H1 (cell line): Measurements from ENCODE around the gene FANCI. TPM values are rescaled to one million over a fixed set of nuclear protein-coding genes. Genes with fewer than 3 reads are reported as not detected.

ENCODE experiments used
- CHD7 ChIP-seq: fragments of 300-600 bp; sonication (generic); IDR thresholded peaks from 2 replicates; pipeline ENCODE4 v1.7.1; 2012; ENCODE audit warnings: low read length, moderate library complexity, mild to moderate bottlenecking, inconsistent platforms; ENCODE audit not compliant: insufficient replicate concordance
- JUND ChIP-seq: IDR thresholded peaks from 2 replicates; pipeline ENCODE4 v1.6.1; 2011; ENCODE audit warnings: mild to moderate bottlenecking, improper control_type of control experiment, low read length
- polyA plus RNA-seq, 7 experiments: library from polyadenylated mRNA; depleted of rRNA in 3 of 7; stranded (reverse) in 5 of 7; unstranded in 2 of 7; fragments of >200 nt in 5 of 7; fragments of 200-250 nt in 2 of 7; gene quantifications; 1 replicate in 5 of 7; 2 replicates in 1 of 7; 4 replicates in 1 of 7; pipeline versions ENCODE4 v1.2.1 to v1.2.3, GENCODE V29; 2011 to 2013; ENCODE audit warnings: missing spikeins in 2 of 7, mixed read lengths in 2 of 7
- total RNA-seq: library from RNA; stranded (reverse); fragmentation: NEBNext Ultra II Directional; extraction: Animal tissue kit (Norgen Biotek cat#: 25700); gene quantifications from 2 replicates; pipeline ENCODE4 v1.2.1, GENCODE V29; 2021

The FANCI gene
- total and polyA plus RNA-seq, 2 of the 8 experiments (the other 6 are each of a cell fraction or from before 2014, with no cell fraction given), result 37.8 to 115 TPM

- TF ChIP-seq CHD7 (no peak), JUND (no peak)
- TF ChIP-seq, all 59 proteins: peak for 0
Observed at GRCh38 chr15:89320200-89320599, 76.4 kb downstream of the FANCI start (continued).
